ENCODE data around the gene SLC6A18. TPM values are rescaled to one million over a fixed set of nuclear protein-coding genes. Genes with fewer than 3 reads are reported as not detected.

The SLC6A18 gene
- total RNA-seq, 2 donors from 2014 or later: not detected

- Histone ChIP-seq H3K4me1 (peaks cover 10% of the 10 kb centered on the region), H3K36me3 (replicated peaks in 1 of 2; ENCODE audit: insufficient read depth in 1 of 2, low read depth in 2 of 2) (no peaks in the 10 kb centered on the region), H3K9me3 (no peaks in the 10 kb centered on the region), H3K27me3 (peaks cover 0 to 12% of the 10 kb centered on the region in 2 donors), H3K4me3 (no peak overlapping the region), H3K27ac (no peak overlapping the region)
- intact Hi-C loops (cut with DNase I): no loop called here
- 23% methylated on average over 49 of the region's 69 CpGs; no CpG with 5 or more reads in 1 of the 2 donors for WGBS, 2 donors
- no peak for DNase-seq
- no peak for ATAC-seq
- TF ChIP-seq POLR2A (IDR thresholded peaks at IDR 0.05) (no peak), CTCF (IDR thresholded peaks at IDR 0.05) (no peak)
These were observed 69.1 kb downstream of the SLC6A18 start for GRCh38 chr5:1294206-1294834.

GRCh38 chr5:1294835-1295649, 69.9 kb downstream of the SLC6A18 start, which contains the start of gene TERT:
TSS of gene TERT (minus strand) at chr5:1295068. CDS start at chr5:1294989, 79 bp downstream.
- intact Hi-C loops (cut with DNase I): no loop called here
- DNase-seq (no peak), ATAC-seq (no peak)
- Histone ChIP-seq H3K27me3 (peaks cover 0 to 12% of the 10 kb centered on the region in 2 donors), H3K4me1 (peaks cover 10% of the 10 kb centered on the region), H3K4me3 (no peak within 1 kb of the TSS), H3K9me3 (no peaks in the 10 kb centered on the region), H3K36me3 (replicated peaks in 1 of 2; ENCODE audit: insufficient read depth in 1 of 2, low read depth in 2 of 2) (no peaks in the 10 kb centered on the region), H3K27ac (no peak within 1 kb of the TSS)
- TF ChIP-seq POLR2A (IDR thresholded peaks at IDR 0.05): no peak
- no peak for TF ChIP-seq CTCF (IDR thresholded peaks at IDR 0.05)
- 0 to 3% methylated on average over 4 to 78 of the region's 102 CpGs for WGBS, 2 donors

GRCh38 chr5:1295650-1296037, 70.5 kb downstream of the SLC6A18 start:
- Histone ChIP-seq H3K9me3 (no peaks in the 10 kb centered on the region), H3K4me3 (no peak overlapping the region), H3K27ac (no peak overlapping the region), H3K27me3 (peaks cover 0 to 12% of the 10 kb centered on the region in 2 donors), H3K36me3 (replicated peaks in 1 of 2; ENCODE audit: insufficient read depth in 1 of 2, low read depth in 2 of 2) (no peaks in the 10 kb centered on the region), H3K4me1 (peaks cover 10% of the 10 kb centered on the region)
- DNase-seq (no peak), ATAC-seq (no peak)
- TF ChIP-seq CTCF (IDR thresholded peaks at IDR 0.05) (no peak), POLR2A (IDR thresholded peaks at IDR 0.05) (no peak)
- WGBS, 2 donors: 29 to 40% methylated on average over 4 to 22 of the region's 22 CpGs
- intact Hi-C loops (cut with DNase I): no loop called here

Other genes with a start within 250 kb of the SLC6A18 start
- gene NKD2, start 216.6 kb upstream of the SLC6A18 start, total RNA-seq: 10 to 100 TPM in 1 of 2 donors, 1 to 10 TPM in 1; 4.2 to 12.2 TPM
- 10 to 100 TPM; 35.5 to 42.8 TPM for gene SLC12A7, start 113.3 kb upstream of the SLC6A18 start, total RNA-seq
- 1 to 10 TPM in 1 of 2 donors, under 1 TPM in 1; 0.66 to 1.3 TPM for gene SLC6A19, start 23.8 kb upstream of the SLC6A18 start, total RNA-seq
- not detected for gene TERT, start 69.7 kb downstream of the SLC6A18 start, total RNA-seq
- gene CLPTM1L, start 119.7 kb downstream of the SLC6A18 start, total RNA-seq: 100 to 1,000 TPM in 1 of 2 donors, 10 to 100 TPM in 1; 91.3 to 109 TPM
- not detected for gene SLC6A3, start 220.1 kb downstream of the SLC6A18 start, total RNA-seq